AG10803 (cell line): ENCODE measurements around the gene SERPINA1.

Source experiments
- DNase-seq: peaks from one replicate; pipeline ENCODE4 v3.0.0; 2010; ENCODE audit warnings: low read depth
- H3K4me3 ChIP-seq: 2 replicates; pipeline ENCODE4 v1.5.1; 2011; ENCODE audit warnings: mild to moderate bottlenecking, low read length, control low read depth
- TF ChIP-seq, protein P1 (sequence below): conservative IDR thresholded peaks from 2 replicates; pipeline ENCODE4 v1.5.1; 2011; ENCODE audit warnings: mild to moderate bottlenecking, low read length, control low read depth, inconsistent platforms

Gene SERPINA1

GRCh38 chr14:94377866-94378470, 10.4 kb downstream of the SERPINA1 start:
- no peak overlapping the region for H3K4me3 ChIP-seq
- TF ChIP-seq, protein P1, sequence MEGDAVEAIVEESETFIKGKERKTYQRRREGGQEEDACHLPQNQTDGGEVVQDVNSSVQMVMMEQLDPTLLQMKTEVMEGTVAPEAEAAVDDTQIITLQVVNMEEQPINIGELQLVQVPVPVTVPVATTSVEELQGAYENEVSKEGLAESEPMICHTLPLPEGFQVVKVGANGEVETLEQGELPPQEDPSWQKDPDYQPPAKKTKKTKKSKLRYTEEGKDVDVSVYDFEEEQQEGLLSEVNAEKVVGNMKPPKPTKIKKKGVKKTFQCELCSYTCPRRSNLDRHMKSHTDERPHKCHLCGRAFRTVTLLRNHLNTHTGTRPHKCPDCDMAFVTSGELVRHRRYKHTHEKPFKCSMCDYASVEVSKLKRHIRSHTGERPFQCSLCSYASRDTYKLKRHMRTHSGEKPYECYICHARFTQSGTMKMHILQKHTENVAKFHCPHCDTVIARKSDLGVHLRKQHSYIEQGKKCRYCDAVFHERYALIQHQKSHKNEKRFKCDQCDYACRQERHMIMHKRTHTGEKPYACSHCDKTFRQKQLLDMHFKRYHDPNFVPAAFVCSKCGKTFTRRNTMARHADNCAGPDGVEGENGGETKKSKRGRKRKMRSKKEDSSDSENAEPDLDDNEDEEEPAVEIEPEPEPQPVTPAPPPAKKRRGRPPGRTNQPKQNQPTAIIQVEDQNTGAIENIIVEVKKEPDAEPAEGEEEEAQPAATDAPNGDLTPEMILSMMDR, result no peak
- DNase-seq, result no peak

DNA sequence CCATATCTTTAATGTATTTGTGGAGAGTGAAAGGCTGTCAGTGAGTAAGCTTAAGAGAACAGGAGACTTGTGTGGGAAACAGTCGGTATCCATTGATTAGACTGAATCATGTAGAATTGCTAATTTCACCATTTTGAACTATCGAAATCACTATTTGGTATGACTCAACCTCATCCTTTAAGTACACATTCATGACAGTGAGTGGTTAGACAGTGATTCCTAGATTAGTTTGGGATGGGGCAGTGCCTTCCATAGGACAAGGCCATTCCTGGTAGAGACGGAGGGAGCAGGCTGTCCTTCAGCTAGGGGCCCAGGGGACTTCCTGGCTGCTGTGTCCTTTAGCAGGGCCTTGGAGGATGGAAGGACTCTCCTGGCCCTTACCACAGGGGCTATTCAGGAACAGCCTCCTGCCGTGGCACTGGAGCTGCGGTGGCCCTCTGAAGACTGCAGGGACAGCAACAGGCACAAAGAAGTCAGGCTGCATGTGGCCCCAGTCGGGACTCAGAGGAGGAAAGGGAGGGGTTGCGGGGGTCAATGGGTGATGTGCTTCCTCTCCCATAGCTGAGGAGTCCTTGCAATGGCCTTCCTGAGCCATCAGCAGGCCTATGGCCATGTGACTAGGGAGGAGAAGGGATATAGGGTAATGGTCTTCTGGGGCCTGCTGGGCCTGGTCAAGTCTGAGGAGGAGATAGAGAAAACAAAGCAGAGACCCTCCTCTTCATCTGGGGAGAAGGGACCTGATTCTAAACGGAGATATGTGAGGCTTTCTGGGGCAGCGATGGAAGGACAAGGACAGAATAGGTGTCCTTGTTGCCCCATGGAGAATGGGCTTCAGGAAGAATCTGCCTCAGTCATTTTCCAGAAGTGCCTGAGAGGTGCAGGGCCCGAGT, 11.2 kb downstream of the SERPINA1 start:
- DNase-seq, result no peak
- no peak overlapping the region for H3K4me3 ChIP-seq
- TF ChIP-seq, protein P1, result no peak

DNA sequence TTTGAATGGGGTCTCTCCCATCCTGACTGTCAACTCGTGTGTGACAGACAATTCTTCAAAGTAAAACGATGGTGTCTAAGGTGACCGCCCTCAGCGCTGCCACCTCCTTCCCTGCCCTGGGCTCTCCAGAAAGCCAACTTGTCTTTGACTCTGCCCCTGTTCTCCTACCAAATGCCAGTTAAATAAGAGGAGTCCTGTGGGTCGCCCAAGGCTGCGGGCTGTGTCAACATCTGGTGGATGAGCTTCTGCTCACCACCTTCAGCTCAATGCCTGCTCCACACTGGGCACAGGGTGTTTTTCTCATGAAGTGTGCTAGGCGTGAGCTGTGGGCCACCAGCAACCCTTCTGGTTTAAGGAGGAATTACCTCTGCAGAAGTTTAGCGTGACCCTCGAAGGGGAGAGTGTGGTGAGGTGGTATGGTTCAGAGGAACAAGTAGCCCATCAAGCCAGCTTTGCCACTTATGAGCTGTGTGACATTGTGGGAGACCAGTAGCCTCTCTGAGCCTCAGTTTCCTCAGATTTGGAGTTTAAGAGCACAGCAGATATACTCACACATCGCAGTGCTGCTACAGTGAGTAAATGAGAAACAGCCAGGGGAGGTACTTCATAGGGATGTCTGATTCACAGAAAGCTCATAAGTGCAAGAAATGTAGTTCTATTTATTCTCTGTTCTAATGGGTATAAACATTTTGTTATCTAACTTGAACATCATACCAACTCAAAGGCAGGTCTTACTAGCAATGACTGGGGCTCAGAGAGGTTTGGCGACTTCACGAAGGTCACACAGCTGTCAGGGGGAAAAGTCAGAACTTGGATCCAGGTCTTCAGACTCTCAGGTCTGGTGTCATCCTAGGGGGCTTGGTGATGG, 12.1 kb downstream of the SERPINA1 start:
- TF ChIP-seq, protein P1, result no peak

GRCh38 chr14:94375552-94376107, 12.8 kb downstream of the SERPINA1 start:
- TF ChIP-seq, protein P1, result no peak
- DNase-seq, result no peak
- no peak overlapping the region for H3K4me3 ChIP-seq

More for the DNA sequence above, 12.1 kb downstream of the SERPINA1 start:
- H3K4me3 ChIP-seq, result no peak overlapping the region
- no peak for DNase-seq

DNA sequence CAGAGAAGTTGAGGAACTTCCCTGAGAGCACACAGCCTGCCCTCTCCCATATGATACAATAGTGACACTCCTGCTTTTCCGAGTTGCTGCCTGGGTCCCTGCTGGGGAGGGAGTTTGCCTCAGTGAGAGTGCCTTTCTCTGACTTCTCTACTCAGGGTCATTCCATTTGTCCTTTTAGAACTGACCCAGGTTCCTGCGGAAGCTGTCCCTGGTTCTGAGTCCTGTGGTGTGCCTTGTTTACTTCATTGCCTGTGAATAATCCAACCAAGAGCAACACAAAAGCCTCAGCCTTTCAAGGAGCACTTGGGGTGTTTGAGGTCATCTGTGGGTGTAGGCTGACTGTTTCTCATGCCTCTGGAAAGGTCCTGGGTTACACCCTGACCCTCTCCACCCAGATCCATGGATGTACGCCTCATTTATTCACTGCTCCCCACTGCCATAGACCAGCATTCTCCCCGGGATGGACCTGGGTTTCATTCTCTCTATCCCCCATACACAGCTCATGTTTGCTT, 13.6 kb downstream of the SERPINA1 start:
- DNase-seq, result no peak
- TF ChIP-seq, protein P1, result no peak
- H3K4me3 ChIP-seq, result no peak overlapping the region

- TF ChIP-seq, protein P1, result no peak
- H3K4me3 ChIP-seq, result no peak overlapping the region
- DNase-seq, result no peak
Measured at GRCh38 chr14:94374116-94374515, 14.3 kb downstream of the SERPINA1 start.
